B cell (primary cell): ENCODE measurements around the gene PRX.

Source experiments
- EZH2 ChIP-seq: IDR thresholded peaks from 2 replicates; pipeline ENCODE4 v1.6.1; 2012; ENCODE audit warnings: borderline replicate concordance, low read depth, mild to moderate bottlenecking, moderate library complexity, low read length; ENCODE audit not compliant: insufficient read depth, poor library complexity, severe bottlenecking
- TF ChIP-seq, protein P1 (sequence below): fragments of 200-600 bp; IDR thresholded peaks from one replicate; pipeline ENCODE4 v1.8.0; 2022; ENCODE audit warnings: antibody characterized with exemption, mild to moderate bottlenecking

GRCh38 chr19:40377876-40378385 is 35.2 kb downstream of the PRX start:
- TF ChIP-seq, protein P1, sequence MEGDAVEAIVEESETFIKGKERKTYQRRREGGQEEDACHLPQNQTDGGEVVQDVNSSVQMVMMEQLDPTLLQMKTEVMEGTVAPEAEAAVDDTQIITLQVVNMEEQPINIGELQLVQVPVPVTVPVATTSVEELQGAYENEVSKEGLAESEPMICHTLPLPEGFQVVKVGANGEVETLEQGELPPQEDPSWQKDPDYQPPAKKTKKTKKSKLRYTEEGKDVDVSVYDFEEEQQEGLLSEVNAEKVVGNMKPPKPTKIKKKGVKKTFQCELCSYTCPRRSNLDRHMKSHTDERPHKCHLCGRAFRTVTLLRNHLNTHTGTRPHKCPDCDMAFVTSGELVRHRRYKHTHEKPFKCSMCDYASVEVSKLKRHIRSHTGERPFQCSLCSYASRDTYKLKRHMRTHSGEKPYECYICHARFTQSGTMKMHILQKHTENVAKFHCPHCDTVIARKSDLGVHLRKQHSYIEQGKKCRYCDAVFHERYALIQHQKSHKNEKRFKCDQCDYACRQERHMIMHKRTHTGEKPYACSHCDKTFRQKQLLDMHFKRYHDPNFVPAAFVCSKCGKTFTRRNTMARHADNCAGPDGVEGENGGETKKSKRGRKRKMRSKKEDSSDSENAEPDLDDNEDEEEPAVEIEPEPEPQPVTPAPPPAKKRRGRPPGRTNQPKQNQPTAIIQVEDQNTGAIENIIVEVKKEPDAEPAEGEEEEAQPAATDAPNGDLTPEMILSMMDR = no peak
- TF ChIP-seq EZH2 = no peak
